HG03095 (cell line): Measurements from ENCODE around the gene CUL4B.
"Not testable (repeated sequence)": the region's sequence is repeated elsewhere in the genome, so short reads cannot be mapped to it uniquely, and the experiment has no call there.

Source experiments
- ATAC-seq: cut with Tn5 transposase; IDR thresholded peaks from one replicate; pipeline ENCODE4 v1.9.1; 2021; ENCODE audit warnings: moderate library complexity; ENCODE audit not compliant: unreplicated experiment

The CUL4B gene

GRCh38 chrX:120534413-120535205 lies 26.2 kb downstream of the CUL4B start:
- ATAC-seq, result no peak

DNA sequence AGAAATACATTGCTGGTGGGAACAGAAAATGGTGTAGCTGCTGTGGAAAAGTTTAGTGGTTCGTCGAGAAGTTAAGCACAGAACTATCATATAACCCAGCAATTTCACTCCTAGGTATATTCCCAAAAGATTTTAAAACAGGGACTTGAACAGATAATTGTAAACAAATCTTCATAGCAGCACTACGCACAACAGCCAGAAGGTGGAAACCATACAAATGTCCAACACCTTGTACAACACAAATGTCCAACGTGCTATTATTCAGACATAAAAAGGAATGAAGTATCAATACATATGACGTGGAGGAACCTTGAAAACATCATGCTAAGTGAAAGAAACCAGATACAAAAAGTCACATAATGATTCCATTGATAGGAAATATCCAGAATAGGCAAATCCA lies 37.9 kb downstream of the CUL4B start:
- ATAC-seq, result no peak

DNA sequence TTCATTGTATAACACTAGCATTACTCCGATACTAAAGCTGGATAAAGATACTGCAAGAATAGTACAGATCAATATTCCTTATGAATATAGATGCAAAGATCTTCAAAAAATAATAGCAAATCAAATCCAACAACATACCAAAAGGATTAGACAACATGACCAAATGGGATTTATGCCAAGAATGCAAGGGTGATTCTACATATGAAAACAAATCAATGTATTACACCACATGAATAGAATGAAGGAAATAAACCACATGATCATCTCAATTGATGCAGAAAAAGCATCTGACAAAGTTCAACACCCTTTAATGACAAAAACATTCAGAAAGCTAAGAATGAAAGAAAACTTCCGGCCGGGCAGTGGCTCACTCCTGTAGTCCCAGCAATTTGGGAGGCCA lies 42.8 kb downstream of the CUL4B start:
- ATAC-seq, result no peak

GRCh38 chrX:120514236-120514635 lies 46.5 kb downstream of the CUL4B start:
- no peak for ATAC-seq

DNA sequence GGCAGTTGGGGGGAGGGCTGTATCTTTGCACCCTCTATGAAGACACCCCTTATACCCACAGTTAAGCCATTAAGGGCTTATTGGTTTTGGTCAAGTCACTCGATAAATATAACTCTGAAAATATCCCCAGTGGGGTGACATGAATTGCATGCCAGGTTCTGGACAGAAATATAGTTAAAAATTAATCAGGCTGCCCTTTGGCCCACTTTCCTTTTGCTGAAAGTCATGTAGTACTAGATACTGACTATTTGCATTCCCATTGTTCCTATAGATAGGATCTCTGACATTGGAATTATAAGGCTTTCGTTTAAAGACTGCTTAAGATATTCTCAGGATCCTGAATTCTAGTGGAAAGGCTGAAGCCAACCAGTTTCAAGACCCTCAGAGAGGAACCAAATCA lies 48.1 kb downstream of the CUL4B start:
- ATAC-seq, result no peak

DNA sequence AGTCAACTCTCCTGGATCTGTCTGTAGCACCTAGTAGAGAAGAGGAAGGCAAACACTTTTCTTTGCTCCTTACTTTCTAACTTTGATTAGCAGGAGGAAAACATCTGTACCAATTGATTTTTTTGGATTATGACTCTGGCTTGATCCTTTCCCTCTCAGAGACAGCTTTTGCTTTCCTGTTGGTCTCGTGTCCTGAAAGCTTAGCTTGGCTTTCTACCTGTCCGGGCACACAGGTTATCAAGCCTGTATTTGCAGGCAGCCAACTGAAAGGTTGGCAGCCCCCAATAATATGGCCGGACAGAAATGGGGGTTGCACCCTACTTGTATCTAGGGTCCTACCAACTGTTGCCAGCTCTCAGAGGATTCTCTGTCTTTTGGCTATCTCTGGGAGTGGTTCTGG lies 48.5 kb downstream of the CUL4B start:
- ATAC-seq, result no peak

DNA sequence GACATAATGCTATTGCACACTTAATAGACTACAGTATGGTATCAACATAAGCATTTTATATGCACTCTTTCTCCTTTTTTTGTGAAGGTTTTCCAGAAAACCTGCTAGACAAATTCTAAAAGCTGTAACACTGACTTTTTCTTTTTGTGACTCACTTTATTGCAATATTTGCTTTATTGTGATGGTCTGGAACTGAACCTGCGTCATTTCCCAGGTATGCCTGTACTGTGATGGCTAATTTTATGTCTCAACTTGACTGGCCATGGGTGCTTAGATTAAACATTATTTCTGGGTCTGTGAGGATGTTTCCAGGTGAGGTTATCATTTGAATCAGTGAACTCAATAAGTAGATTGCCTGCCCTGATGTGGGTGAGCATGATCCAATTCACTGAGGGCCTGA lies 56.2 kb downstream of the CUL4B start:
- ATAC-seq, result no peak

DNA sequence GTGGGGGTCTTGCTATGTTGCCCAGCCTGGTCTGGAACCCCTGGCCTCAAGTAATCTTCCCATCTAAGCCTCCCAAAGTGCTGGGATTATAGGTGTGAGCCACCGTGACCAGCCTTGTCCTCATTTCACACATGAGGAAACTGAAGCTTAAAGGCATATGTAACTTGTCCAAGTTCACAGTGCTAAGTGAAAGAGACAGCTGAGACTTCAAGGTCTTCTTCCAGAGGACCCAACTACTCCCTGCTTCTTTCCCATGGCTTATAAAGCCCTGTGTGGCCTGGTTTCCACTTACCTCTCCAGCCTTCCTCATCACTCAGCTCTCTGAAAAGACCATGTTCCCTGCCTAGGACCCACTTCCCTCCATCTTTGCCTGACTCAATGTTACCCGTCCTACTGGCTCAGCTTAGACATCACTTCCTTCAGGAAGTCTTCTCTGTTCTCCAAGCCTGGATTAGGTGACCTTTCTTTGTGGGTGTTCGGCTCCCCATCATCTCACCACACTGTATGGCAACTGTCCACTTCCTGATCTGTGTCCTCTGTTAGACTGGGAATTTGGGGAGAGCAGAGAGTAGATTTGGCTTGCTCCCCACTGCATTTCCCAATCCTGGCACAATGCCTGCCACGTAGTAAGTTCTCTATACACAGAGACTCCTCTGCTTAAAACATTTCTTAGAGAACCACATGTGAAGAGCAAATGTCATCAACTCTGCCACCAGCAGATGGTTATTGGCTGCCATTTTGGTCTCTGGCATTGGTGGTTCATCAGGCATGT lies 61.3 kb downstream of the CUL4B start:
- ATAC-seq, result no peak

DNA sequence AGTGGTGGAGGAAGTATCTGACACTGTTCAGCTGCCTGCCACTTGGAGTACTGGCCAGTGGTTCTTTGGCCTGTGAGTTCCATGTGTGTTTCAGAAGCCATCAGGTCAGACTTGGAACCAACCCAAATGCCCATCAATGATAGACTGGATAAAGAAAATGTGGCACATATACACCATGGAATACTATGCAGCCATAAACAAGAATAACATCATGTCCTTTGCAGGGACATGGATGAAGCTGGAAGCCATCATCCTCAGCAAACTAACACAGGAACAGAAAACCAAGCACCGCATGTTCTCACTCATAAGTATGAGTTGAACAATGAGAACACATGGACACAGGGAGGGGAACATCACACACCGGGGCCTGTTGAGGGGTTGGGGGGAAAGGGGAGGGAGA lies 70.6 kb downstream of the CUL4B start:
- not testable (repeated sequence) for ATAC-seq

GRCh38 chrX:120486786-120487185 lies 74.0 kb downstream of the CUL4B start:
- no peak for ATAC-seq

- peak; percentile 58 for ATAC-seq
These were observed 74.9 kb downstream of the CUL4B start for GRCh38 chrX:120485638-120486520.

GRCh38 chrX:120485315-120485637 lies 75.5 kb downstream of the CUL4B start:
- ATAC-seq, result peak; percentile 13

DNA sequence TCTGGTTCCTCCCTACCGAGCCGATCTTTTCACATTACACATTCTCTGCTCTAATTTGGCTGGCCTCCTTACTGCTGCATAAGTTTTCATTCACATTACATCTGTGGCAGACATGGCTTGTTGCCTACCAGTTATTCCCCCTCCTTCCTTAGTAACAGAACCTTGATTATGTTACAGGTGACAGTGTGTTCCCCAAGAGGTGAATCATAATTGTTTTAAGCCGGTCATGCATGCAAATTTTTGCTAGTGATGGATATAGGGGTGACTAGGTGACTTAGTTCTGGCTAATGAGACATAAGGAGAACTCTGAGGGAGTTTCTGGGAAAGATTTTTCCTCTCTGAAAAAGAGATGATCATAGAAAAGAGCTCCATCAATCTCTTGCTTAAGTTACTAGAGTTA lies 83.3 kb downstream of the CUL4B start:
- no peak for ATAC-seq

DNA sequence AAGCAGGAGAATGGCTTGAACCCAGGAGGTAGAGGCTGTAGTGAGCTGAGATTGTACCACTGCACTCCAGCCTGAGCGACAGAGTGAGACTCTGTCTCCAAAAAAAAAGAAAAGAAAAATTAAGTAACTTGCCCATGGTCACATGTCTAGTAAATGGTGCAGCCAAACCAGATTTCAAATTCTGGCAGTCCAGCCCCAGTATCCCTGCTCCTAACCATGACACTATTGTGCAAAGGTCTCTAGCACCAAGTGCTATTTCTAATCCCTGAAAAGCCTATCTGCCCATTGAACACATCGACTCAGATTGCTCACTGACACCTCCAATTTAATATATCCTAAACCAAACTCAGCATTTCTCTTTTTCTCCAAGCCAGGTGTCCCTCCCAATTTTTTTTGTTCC lies 84.0 kb downstream of the CUL4B start:
- ATAC-seq, result no peak

DNA sequence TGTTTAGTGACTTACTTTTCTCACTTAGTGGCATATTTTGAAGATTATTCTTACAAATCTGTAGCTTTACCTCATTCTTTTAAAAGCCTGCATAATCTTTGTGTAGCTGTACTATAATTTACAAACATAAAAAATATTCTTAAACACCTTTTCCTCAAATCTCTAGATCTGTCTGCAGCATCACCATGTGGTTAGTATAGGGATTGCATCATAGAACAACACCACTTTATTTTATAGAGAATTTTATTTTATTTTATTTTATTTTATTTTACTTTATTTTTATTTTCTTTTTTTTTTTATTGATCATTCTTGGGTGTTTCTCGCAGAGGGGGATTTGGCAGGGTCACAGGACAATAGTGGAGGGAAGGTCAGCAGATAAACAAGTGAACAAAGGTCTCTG lies 85.3 kb downstream of the CUL4B start:
- not testable (repeated sequence) for ATAC-seq
